Measurements from ENCODE around the gene IP6K3. TPM values are rescaled to one million over a fixed set of nuclear protein-coding genes. Genes with fewer than 3 reads are reported as not detected.

Gene IP6K3
- total RNA-seq, 4 donors from 2014 or later, result 0.34 to 2.3 (median 1.1) TPM; not detected in 1

DNA sequence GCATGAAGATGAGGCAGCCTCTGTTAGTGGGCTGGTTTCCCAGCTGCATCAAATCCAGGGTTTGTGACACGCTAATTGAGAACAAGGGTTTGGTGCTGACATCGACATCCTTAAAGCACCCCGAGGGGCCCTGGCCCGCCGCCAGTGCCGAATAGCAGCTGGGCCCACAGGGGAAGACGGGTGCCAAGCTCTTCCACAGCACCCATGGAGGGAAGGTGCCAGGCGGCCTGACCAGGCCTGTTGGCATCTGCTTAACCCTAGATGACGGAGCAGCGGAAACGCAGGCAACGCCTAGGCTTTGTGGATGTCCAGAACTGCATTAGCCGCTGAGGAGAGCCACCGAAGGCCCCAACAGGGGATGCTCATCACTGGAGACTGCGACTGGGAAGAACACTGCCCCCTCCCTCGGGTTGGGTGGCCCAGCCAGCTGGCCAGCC, 51.2 kb downstream of the IP6K3 start:
- TF ChIP-seq, protein P1, sequence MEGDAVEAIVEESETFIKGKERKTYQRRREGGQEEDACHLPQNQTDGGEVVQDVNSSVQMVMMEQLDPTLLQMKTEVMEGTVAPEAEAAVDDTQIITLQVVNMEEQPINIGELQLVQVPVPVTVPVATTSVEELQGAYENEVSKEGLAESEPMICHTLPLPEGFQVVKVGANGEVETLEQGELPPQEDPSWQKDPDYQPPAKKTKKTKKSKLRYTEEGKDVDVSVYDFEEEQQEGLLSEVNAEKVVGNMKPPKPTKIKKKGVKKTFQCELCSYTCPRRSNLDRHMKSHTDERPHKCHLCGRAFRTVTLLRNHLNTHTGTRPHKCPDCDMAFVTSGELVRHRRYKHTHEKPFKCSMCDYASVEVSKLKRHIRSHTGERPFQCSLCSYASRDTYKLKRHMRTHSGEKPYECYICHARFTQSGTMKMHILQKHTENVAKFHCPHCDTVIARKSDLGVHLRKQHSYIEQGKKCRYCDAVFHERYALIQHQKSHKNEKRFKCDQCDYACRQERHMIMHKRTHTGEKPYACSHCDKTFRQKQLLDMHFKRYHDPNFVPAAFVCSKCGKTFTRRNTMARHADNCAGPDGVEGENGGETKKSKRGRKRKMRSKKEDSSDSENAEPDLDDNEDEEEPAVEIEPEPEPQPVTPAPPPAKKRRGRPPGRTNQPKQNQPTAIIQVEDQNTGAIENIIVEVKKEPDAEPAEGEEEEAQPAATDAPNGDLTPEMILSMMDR (IDR thresholded peaks at IDR 0.05; ENCODE audit: low read depth), result no peak

DNA sequence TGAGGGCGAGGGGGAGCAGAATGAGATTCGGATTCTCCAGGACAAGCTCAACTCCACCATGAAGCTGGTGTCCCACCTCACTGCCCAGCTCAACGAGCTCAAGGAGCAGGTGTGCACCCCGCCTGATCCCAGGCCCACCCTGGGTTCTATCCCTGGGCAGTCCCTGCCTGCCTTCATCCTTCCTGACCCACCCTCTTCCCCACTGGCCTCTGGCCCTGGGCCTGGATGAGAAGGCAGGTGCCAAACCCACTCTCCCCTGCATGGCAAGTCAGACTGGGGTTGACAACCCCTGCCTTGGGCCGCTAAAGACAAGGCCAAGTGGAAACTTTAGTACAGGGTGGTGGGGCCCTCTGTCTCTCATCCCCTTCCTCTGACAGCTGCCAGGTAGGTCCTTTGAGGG, 51.7 kb downstream of the IP6K3 start:
- TF ChIP-seq, protein P1 (IDR thresholded peaks at IDR 0.05; ENCODE audit: low read depth), result no peak

DNA sequence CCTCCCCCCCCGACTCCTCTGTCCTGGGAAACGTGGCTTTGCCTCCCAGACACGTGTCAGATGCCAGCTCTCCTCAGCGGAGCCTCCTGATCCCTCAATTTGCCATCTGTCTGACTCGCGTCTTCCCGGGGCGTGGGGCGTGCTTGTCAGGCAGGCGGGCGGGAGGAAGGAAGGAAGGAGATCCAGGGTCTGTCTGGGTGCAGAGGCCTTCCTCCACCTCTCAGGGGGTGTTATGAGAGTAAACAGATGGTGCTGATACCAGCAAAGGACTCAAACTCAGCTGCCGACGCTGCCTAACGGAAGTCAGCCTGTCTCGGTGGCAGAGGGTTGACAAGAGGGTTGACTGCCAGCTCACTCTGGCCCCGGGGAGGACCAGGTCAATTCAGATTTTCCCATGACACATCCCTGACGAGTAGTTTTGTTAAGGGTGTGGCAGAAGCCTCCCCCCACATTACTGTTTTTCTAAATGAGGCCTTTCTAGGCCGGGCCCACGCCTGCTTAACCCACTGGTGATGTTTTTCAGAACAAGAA, 52.2 kb downstream of the IP6K3 start:
- TF ChIP-seq, protein P1 (IDR thresholded peaks at IDR 0.05; ENCODE audit: low read depth), result no peak

DNA sequence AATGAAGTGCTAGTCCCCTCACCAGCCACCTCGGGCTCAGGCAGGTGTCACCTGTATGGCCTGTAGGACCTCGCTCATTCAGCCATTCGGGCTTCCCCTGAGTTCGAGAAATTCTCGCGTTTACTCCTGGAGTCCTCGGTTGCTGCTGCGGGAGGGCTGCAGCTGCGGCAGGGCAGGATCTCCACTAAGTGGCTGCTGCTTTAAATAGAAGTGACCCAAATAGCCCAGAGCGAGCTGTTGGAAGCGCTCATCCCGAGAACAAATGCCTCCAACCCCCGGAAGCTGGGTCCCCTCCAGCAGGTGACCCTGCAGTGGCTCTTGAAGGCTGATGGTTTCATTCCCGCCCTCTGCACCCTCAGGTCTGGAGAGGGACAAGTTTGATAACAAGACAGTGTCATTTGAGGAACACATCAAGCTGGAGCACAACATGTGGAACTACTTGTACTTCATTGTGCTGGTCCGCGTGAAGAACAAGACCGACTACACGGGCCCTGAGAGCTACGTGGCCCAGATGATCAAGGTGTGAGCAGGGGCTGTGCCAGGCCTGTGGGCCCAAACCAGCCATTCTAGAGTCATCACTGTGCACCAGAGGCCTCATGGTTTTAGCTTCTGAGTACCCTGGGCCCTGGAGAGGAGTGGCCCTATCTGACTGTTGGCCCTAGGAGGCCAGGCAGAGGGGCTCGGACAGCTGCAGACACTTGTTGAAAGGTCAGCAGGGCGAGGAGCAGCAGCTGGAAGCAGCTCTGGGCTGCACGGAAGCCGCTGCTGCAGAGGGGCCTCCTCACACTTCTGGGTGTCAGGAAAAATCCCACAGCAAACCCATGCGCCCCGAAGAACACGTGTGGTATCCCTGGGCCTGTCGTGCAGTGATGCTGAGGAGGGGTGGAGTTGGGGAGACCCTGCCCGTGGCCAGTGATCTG, 53.3 kb downstream of the IP6K3 start:
- TF ChIP-seq, protein P1 (IDR thresholded peaks at IDR 0.05; ENCODE audit: low read depth), result no peak

DNA sequence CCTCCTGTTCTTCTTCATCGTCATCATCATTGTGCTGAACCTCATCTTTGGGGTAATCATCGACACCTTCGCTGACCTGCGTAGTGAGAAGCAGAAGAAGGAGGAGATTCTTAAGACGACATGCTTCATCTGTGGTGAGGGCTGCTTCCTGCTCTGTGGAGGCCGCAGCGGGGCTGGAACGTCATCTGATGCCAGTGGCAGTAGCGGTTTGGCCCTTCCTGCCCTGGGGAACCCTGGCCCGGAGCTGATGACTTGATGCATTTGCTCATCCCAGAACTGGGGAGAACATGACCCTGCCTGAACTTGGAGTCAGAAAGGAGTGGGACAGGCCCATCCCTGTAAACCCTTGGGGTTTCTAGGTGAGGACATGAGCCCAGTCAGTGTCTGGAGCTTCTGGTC, 53.9 kb downstream of the IP6K3 start:
- TF ChIP-seq, protein P1 (IDR thresholded peaks at IDR 0.05; ENCODE audit: low read depth), result no peak

DNA sequence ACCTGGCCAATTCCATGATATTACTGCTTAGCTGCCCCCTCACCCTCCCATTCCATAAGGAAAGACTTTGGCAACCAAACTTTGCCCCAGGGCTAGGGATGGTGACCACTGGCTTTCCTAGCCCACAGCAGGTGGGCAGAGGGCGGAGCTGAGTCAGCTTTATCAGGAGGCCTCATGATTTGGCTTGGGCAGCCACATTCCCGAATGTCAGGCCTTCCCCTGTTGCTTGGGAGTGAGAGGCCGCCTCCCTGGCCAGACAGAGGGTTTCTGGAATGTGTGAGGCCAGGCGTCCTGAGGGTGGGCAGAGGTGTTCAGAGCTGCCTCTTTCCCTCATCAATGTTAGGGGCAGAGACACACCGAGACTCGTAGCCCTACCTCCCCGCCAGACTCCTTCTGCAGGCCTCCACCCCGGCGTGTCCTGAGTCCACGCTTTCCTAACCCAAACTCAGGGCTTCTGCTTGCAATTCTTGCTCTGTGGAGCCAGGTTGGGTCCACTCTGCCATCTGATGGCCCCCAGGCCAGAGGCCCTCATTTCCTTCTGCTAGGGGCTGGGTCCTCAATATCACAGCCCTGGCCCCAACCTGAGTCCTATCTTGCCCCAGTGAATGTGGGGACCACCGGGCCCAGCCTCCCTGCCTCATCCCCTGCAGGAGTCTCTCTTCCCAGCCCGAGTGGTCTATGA, 54.5 kb downstream of the IP6K3 start:
- TF ChIP-seq, protein P1 (IDR thresholded peaks at IDR 0.05; ENCODE audit: low read depth), result no peak
